Measurements from ENCODE around the gene RPS6KA4.

Gene RPS6KA4

GRCh38 chr11:64389851-64390250, 30.9 kb downstream of the RPS6KA4 start:
- Histone ChIP-seq H3K9ac (ENCODE audit: insufficient read length) (no peak overlapping the region), H3K4me3 (no peak overlapping the region), H3K27ac (no peak overlapping the region), H3K9me3 (ENCODE audit: low read depth, low read length) (no peaks in the 10 kb centered on the region), H3K36me3 (ENCODE audit: insufficient read depth, low read length) (no peaks in the 10 kb centered on the region)
- DNase-seq (ENCODE audit: low read depth, low spot score) = no peak
- TF ChIP-seq FOXP2 (optimal IDR thresholded peaks at IDR 0.05; ENCODE audit: control extremely low read depth, extremely low read length, insufficient read depth) (no peak), EZH2 (IDR thresholded peaks at IDR 0.05) (no peak), POLR2AphosphoS5 (IDR thresholded peaks at IDR 0.05; ENCODE audit: borderline replicate concordance, low read depth, low read length) (no peak)

- Histone ChIP-seq H3K9ac (ENCODE audit: insufficient read length) (no peak overlapping the region), H3K9me3 (ENCODE audit: low read depth, low read length) (no peaks in the 10 kb centered on the region), H3K27ac (no peak overlapping the region), H3K4me3 (no peak overlapping the region), H3K36me3 (ENCODE audit: insufficient read depth, low read length) (no peaks in the 10 kb centered on the region)
- DNase-seq (ENCODE audit: low read depth, low spot score) = no peak
- TF ChIP-seq FOXP2 (optimal IDR thresholded peaks at IDR 0.05; ENCODE audit: control extremely low read depth, extremely low read length, insufficient read depth) (no peak), POLR2AphosphoS5 (IDR thresholded peaks at IDR 0.05; ENCODE audit: borderline replicate concordance, low read depth, low read length) (no peak), EZH2 (IDR thresholded peaks at IDR 0.05) (no peak)
These were observed 31.6 kb downstream of the RPS6KA4 start for GRCh38 chr11:64390558-64390957.

GRCh38 chr11:64391839-64392238, 32.9 kb downstream of the RPS6KA4 start:
- Histone ChIP-seq H3K9ac (ENCODE audit: insufficient read length) (no peak overlapping the region), H3K9me3 (ENCODE audit: low read depth, low read length) (no peaks in the 10 kb centered on the region), H3K4me3 (no peak overlapping the region), H3K36me3 (ENCODE audit: insufficient read depth, low read length) (no peaks in the 10 kb centered on the region), H3K27ac (no peak overlapping the region)
- no peak for DNase-seq (ENCODE audit: low read depth, low spot score)
- TF ChIP-seq FOXP2 (optimal IDR thresholded peaks at IDR 0.05; ENCODE audit: control extremely low read depth, extremely low read length, insufficient read depth) (no peak), POLR2AphosphoS5 (IDR thresholded peaks at IDR 0.05; ENCODE audit: borderline replicate concordance, low read depth, low read length) (no peak)

- peak overlapping the region; percentile 70 for H3K4me3 ChIP-seq
- TF ChIP-seq POLR2AphosphoS5 (IDR thresholded peaks at IDR 0.05; ENCODE audit: borderline replicate concordance, low read depth, low read length) (no peak), FOXP2 (optimal IDR thresholded peaks at IDR 0.05; ENCODE audit: control extremely low read depth, extremely low read length, insufficient read depth) (no peak), EZH2 (IDR thresholded peaks at IDR 0.05) (no peak)
- no peak for DNase-seq (ENCODE audit: low read depth, low spot score)
- no peaks in the 10 kb centered on the region for H3K9me3 ChIP-seq (ENCODE audit: low read depth, low read length)
- peak overlapping the region; percentile 84 for H3K27ac ChIP-seq
- H3K9ac ChIP-seq (ENCODE audit: insufficient read length) = no peak overlapping the region
- H3K36me3 ChIP-seq (ENCODE audit: insufficient read depth, low read length) = no peaks in the 10 kb centered on the region
These were observed 36.6 kb downstream of the RPS6KA4 start for GRCh38 chr11:64395545-64396078.

- Histone ChIP-seq H3K27ac (peak overlapping the region; percentile 84), H3K4me3 (peak overlapping the region; percentile 70), H3K36me3 (ENCODE audit: insufficient read depth, low read length) (no peaks in the 10 kb centered on the region), H3K9ac (ENCODE audit: insufficient read length) (peak overlapping the region; percentile 25), H3K9me3 (ENCODE audit: low read depth, low read length) (no peaks in the 10 kb centered on the region)
- no peak for TF ChIP-seq FOXP2 (optimal IDR thresholded peaks at IDR 0.05; ENCODE audit: control extremely low read depth, extremely low read length, insufficient read depth)
- no peak for TF ChIP-seq EZH2 (IDR thresholded peaks at IDR 0.05)
- no peak for TF ChIP-seq POLR2AphosphoS5 (IDR thresholded peaks at IDR 0.05; ENCODE audit: borderline replicate concordance, low read depth, low read length)
- no peak for DNase-seq (ENCODE audit: low read depth, low spot score)
These were observed 37.2 kb downstream of the RPS6KA4 start for GRCh38 chr11:64396079-64396591.

GRCh38 chr11:64400102-64400501, 41.1 kb downstream of the RPS6KA4 start:
- Histone ChIP-seq H3K4me3 (no peak overlapping the region), H3K9ac (ENCODE audit: insufficient read length) (no peak overlapping the region), H3K36me3 (ENCODE audit: insufficient read depth, low read length) (no peaks in the 10 kb centered on the region), H3K9me3 (ENCODE audit: low read depth, low read length) (no peaks in the 10 kb centered on the region), H3K27ac (no peak overlapping the region)
- TF ChIP-seq EZH2 (IDR thresholded peaks at IDR 0.05) = no peak
- no peak for DNase-seq (ENCODE audit: low read depth, low spot score)

- Histone ChIP-seq H3K4me3 (no peak overlapping the region), H3K9ac (ENCODE audit: insufficient read length) (no peak overlapping the region)
- no peak for TF ChIP-seq FOXP2 (optimal IDR thresholded peaks at IDR 0.05; ENCODE audit: control extremely low read depth, extremely low read length, insufficient read depth)
- no peak for TF ChIP-seq POLR2AphosphoS5 (IDR thresholded peaks at IDR 0.05; ENCODE audit: borderline replicate concordance, low read depth, low read length)
- no peak for TF ChIP-seq EZH2 (IDR thresholded peaks at IDR 0.05)
These were observed 41.7 kb downstream of the RPS6KA4 start for GRCh38 chr11:64400667-64401066.

GRCh38 chr11:64401775-64402174, 42.8 kb downstream of the RPS6KA4 start:
- no peaks in the 10 kb centered on the region for H3K9me3 ChIP-seq (ENCODE audit: low read depth, low read length)
- no peak overlapping the region for H3K27ac ChIP-seq
- no peaks in the 10 kb centered on the region for H3K36me3 ChIP-seq (ENCODE audit: insufficient read depth, low read length)
- H3K4me3 ChIP-seq = no peak overlapping the region
- H3K9ac ChIP-seq (ENCODE audit: insufficient read length) = no peak overlapping the region
- no peak for DNase-seq (ENCODE audit: low read depth, low spot score)
- TF ChIP-seq FOXP2 (optimal IDR thresholded peaks at IDR 0.05; ENCODE audit: control extremely low read depth, extremely low read length, insufficient read depth) = no peak
- TF ChIP-seq EZH2 (IDR thresholded peaks at IDR 0.05) = no peak
- no peak for TF ChIP-seq POLR2AphosphoS5 (IDR thresholded peaks at IDR 0.05; ENCODE audit: borderline replicate concordance, low read depth, low read length)

More at GRCh38 chr11:64400667-64401066, 41.7 kb downstream of the RPS6KA4 start:
- Histone ChIP-seq H3K9me3 (ENCODE audit: low read depth, low read length) (no peaks in the 10 kb centered on the region), H3K27ac (no peak overlapping the region), H3K36me3 (ENCODE audit: insufficient read depth, low read length) (no peaks in the 10 kb centered on the region)
- DNase-seq (ENCODE audit: low read depth, low spot score) = no peak

- H3K9ac ChIP-seq (ENCODE audit: insufficient read length) = no peak overlapping the region
- DNase-seq (ENCODE audit: low read depth, low spot score) = no peak
- H3K4me3 ChIP-seq = no peak overlapping the region
- no peaks in the 10 kb centered on the region for H3K36me3 ChIP-seq (ENCODE audit: insufficient read depth, low read length)
- TF ChIP-seq POLR2AphosphoS5 (IDR thresholded peaks at IDR 0.05; ENCODE audit: borderline replicate concordance, low read depth, low read length) (no peak), EZH2 (IDR thresholded peaks at IDR 0.05) (no peak), FOXP2 (optimal IDR thresholded peaks at IDR 0.05; ENCODE audit: control extremely low read depth, extremely low read length, insufficient read depth) (no peak)
- no peaks in the 10 kb centered on the region for H3K9me3 ChIP-seq (ENCODE audit: low read depth, low read length)
- H3K27ac ChIP-seq = no peak overlapping the region
These were observed 44.1 kb downstream of the RPS6KA4 start for GRCh38 chr11:64403106-64403505.
